Neutrophil (primary cell): ENCODE results near the gene CAPN15.
A peak's percentile ranks its signal among the peaks of the same experiment; 100 is the strongest.

Experiments
- H3K27ac ChIP-seq: fragments of 200-600 bp; sonication (generic); 2 replicates; pipeline ENCODE4 v1.5.1; 2016; ENCODE audit warnings: mild to moderate bottlenecking, moderate library complexity
- H3K27me3 ChIP-seq: fragments of 200-600 bp; sonication (generic); 2 replicates; pipeline ENCODE4 v1.6.0; 2016; ENCODE audit warnings: mild to moderate bottlenecking
- H3K36me3 ChIP-seq: fragments of 200-600 bp; sonication (generic); 2 replicates; pipeline ENCODE4 v1.5.1; 2017
- H3K4me1 ChIP-seq, 2 experiments: fragments of 200-600 bp in 1 of 2; sonication (generic) in 1 of 2; 1 replicate in 1 of 2; 2 replicates in 1 of 2; pipeline versions ENCODE4 v1.5.1 to v1.6.1; 2013 to 2016; ENCODE audit warnings: low read depth in 1 of 2, low read length in 1 of 2, mild to moderate bottlenecking in 1 of 2, moderate library complexity in 1 of 2; ENCODE audit not compliant: control insufficient read depth in 1 of 2, insufficient read depth in 1 of 2
- H3K4me3 ChIP-seq, 2 experiments: fragments of 200-600 bp in 1 of 2; sonication (generic) in 1 of 2; 1 replicate in 1 of 2; 2 replicates in 1 of 2; pipeline ENCODE4 v1.5.1; 2013 to 2016; ENCODE audit warnings: low read depth in 1 of 2, low read length in 1 of 2, mild to moderate bottlenecking in 1 of 2, moderate library complexity in 1 of 2
- H3K9me3 ChIP-seq: fragments of 200-600 bp; sonication (generic); 2 replicates; pipeline ENCODE4 v1.5.1; 2016
- CTCF ChIP-seq: fragments of 200-600 bp; sonication (generic); IDR thresholded peaks from 2 replicates; pipeline ENCODE4 v1.5.1; 2016; ENCODE audit warnings: antibody characterized with exemption

Gene CAPN15

GRCh38 chr16:543301-544164 is 16.0 kb downstream of the CAPN15 start:
- Histone ChIP-seq H3K9me3 (no peaks in the 10 kb centered on the region), H3K36me3 (peaks cover 14% of the 10 kb centered on the region), H3K4me1 (peaks cover 15 to 19% of the 10 kb centered on the region in 2 experiments), H3K4me3 (no peak overlapping the region), H3K27ac (no peak overlapping the region), H3K27me3 (no peaks in the 10 kb centered on the region)
- TF ChIP-seq CTCF, result no peak

- Histone ChIP-seq H3K9me3 (no peaks in the 10 kb centered on the region), H3K4me3 (no peak overlapping the region), H3K4me1 (peaks cover 15 to 19% of the 10 kb centered on the region in 2 experiments), H3K36me3 (peaks cover 22% of the 10 kb centered on the region), H3K27ac (no peak overlapping the region), H3K27me3 (no peaks in the 10 kb centered on the region)
- TF ChIP-seq CTCF, result no peak
These were observed 17.0 kb downstream of the CAPN15 start for GRCh38 chr16:544517-544916.

- peaks cover 31% of the 10 kb centered on the region for H3K36me3 ChIP-seq
- peak overlapping the region; percentile 47 to 61 for H3K4me3 ChIP-seq
- TF ChIP-seq CTCF, result peak; percentile 92
- peaks cover 15 to 19% of the 10 kb centered on the region in 2 experiments for H3K4me1 ChIP-seq
- no peaks in the 10 kb centered on the region for H3K9me3 ChIP-seq
- H3K27me3 ChIP-seq, result no peaks in the 10 kb centered on the region
- H3K27ac ChIP-seq, result peak overlapping the region; percentile 76
These were observed 19.6 kb downstream of the CAPN15 start for GRCh38 chr16:546909-547770.

GRCh38 chr16:548586-548985 is 21.1 kb downstream of the CAPN15 start:
- no peak overlapping the region for H3K4me3 ChIP-seq
- no peak overlapping the region for H3K27ac ChIP-seq
- H3K27me3 ChIP-seq, result no peaks in the 10 kb centered on the region
- no peaks in the 10 kb centered on the region for H3K9me3 ChIP-seq
- H3K36me3 ChIP-seq, result peaks cover 45% of the 10 kb centered on the region
- no peak for TF ChIP-seq CTCF
- H3K4me1 ChIP-seq, result peaks cover 15 to 19% of the 10 kb centered on the region in 2 experiments

- H3K4me1 ChIP-seq, result peaks cover 15 to 19% of the 10 kb centered on the region in 2 experiments
- no peaks in the 10 kb centered on the region for H3K9me3 ChIP-seq
- peaks cover 53% of the 10 kb centered on the region for H3K36me3 ChIP-seq
- H3K27me3 ChIP-seq, result no peaks in the 10 kb centered on the region
- H3K4me3 ChIP-seq, result no peak overlapping the region
- TF ChIP-seq CTCF, result no peak
- no peak overlapping the region for H3K27ac ChIP-seq
These were observed 22.2 kb downstream of the CAPN15 start for GRCh38 chr16:549544-550263.
